ENCODE data around the gene CCDC12.

DNA sequence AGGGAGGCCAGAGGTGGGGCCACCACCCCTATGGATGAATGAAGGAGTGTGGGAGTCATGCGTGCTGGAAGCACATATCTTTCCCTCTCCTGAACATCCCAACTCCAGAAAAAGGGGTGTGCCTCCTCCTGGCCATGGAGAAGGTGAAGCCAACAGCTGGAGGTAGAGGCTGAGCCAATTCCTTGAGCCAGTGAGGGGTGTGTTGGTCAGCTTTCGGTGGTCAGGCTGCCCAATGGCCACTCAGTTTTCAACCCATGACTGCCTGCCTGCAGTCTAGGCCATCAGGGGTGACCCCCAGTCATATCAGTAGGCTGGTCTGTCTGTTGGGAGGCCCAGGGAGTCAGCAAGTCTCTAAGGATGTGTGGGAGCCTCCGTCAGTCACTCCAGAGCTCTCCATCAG is 85.4 kb downstream of the CCDC12 start:
- no peak for TF ChIP-seq EP300 (IDR thresholded peaks at IDR 0.05; ENCODE audit: borderline replicate concordance)
- TF ChIP-seq CEBPB (IDR thresholded peaks at IDR 0.05): no peak
- TF ChIP-seq RAD21 (IDR thresholded peaks at IDR 0.05; ENCODE audit: low read depth): no peak
